Measurements from ENCODE around the gene ITGAX.
"Not testable (repeated sequence)": the region's sequence is repeated elsewhere in the genome, so short reads cannot be mapped to it uniquely, and the experiment has no call there.

Gene ITGAX

GRCh38 chr16:31410082-31410481 lies 55.1 kb downstream of the ITGAX start:
- DNase-seq (ENCODE audit: low spot score) = no peak

GRCh38 chr16:31411024-31411844 lies 56.3 kb downstream of the ITGAX start:
- DNase-seq (ENCODE audit: low spot score) = no peak

GRCh38 chr16:31412750-31413149 lies 57.8 kb downstream of the ITGAX start:
- no peak for DNase-seq (ENCODE audit: low spot score)

- DNase-seq (ENCODE audit: low spot score) = no peak
Observed at GRCh38 chr16:31413381-31413780, 58.4 kb downstream of the ITGAX start.

- no peak for DNase-seq (ENCODE audit: low spot score)
Observed at GRCh38 chr16:31413943-31414342, 59.0 kb downstream of the ITGAX start.

- DNase-seq (ENCODE audit: low spot score) = no peak
Observed at GRCh38 chr16:31414706-31415105, 59.7 kb downstream of the ITGAX start.

- no peak for DNase-seq (ENCODE audit: low spot score)
Observed at GRCh38 chr16:31416371-31416770, 61.4 kb downstream of the ITGAX start.

GRCh38 chr16:31417036-31417435 lies 62.1 kb downstream of the ITGAX start:
- not testable (repeated sequence) for DNase-seq (ENCODE audit: low spot score)

GRCh38 chr16:31417916-31418315 lies 62.9 kb downstream of the ITGAX start:
- no peak for DNase-seq (ENCODE audit: low spot score)

GRCh38 chr16:31420037-31420436 lies 65.1 kb downstream of the ITGAX start:
- no peak for DNase-seq (ENCODE audit: low spot score)

- DNase-seq (ENCODE audit: low spot score) = no peak
Observed at GRCh38 chr16:31421587-31421986, 66.6 kb downstream of the ITGAX start.

GRCh38 chr16:31423241-31423640 lies 68.3 kb downstream of the ITGAX start:
- DNase-seq (ENCODE audit: low spot score) = no peak

GRCh38 chr16:31423801-31424200 lies 68.8 kb downstream of the ITGAX start:
- DNase-seq (ENCODE audit: low spot score) = no peak

- no peak for DNase-seq (ENCODE audit: low spot score)
Observed at GRCh38 chr16:31427441-31428278, 72.7 kb downstream of the ITGAX start.

- DNase-seq (ENCODE audit: low spot score) = no peak
Observed at GRCh38 chr16:31428279-31428597, 73.3 kb downstream of the ITGAX start, which contains the start of gene COX6A2. Gene COX6A2, minus strand, starts transcription at chr16:31428360. Its CDS starts 35 bp downstream, at chr16:31428325.

GRCh38 chr16:31428638-31429247 lies 73.8 kb downstream of the ITGAX start:
- no peak for DNase-seq (ENCODE audit: low spot score)

- no peak for DNase-seq (ENCODE audit: low spot score)
Observed at GRCh38 chr16:31429314-31429713, 74.3 kb downstream of the ITGAX start.

GRCh38 chr16:31429796-31430195 lies 74.8 kb downstream of the ITGAX start:
- no peak for DNase-seq (ENCODE audit: low spot score)

GRCh38 chr16:31430380-31431052 lies 75.5 kb downstream of the ITGAX start:
- DNase-seq (ENCODE audit: low spot score) = no peak

Data from hematopoietic multipotent progenitor cell treated with erythropoietin and hydrocortisone succinate and interleukin-3 and kit ligand, for 17 days (in vitro differentiated cells).